HL-60/S4 treated with phorbol 12-myristate 13-acetate at 8.2 ng/mL for 4 days and 3 days (cell line): Measurements from ENCODE around the gene CR1.
"Not testable (repeated sequence)": the region's sequence is repeated elsewhere in the genome, so short reads cannot be mapped to it uniquely, and the experiment has no call there.

Source experiments
- in situ Hi-C: fragments of 300-500 bp; cut with MboI; formaldehyde crosslinking; loops from 2 replicates; pipeline ENCODE4 v1.15.0; 2022; ENCODE audit warnings: low sequenced_read_pairs

CR1 gene

GRCh38 chr1:207502726-207503125 is 6.8 kb downstream of the CR1 start:
- in situ Hi-C loops: no loop called here

GRCh38 chr1:207503950-207504349 is 8.0 kb downstream of the CR1 start:
- in situ Hi-C loops: no loop called here

DNA sequence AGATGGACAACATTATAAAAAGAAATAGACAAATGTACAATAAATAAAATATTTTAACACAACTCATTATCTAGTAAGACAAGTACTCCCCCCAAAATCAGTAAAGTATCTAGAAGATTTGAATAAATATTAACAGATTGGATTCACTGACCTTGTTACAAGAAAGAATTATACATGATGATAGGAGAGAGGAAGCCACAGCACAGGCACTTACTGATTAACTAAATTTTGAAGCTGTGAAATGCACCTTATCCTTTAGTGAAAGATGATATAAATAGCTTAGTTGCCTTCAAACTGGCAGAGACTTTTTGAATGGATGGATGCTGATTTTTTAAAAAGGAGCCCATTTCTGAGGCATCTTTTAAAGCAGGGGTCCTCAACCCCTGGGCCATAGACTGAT is 8.5 kb downstream of the CR1 start:
- in situ Hi-C loops: no loop called here

- in situ Hi-C loops: no loop called here
Measured at GRCh38 chr1:207510444-207510843, 14.5 kb downstream of the CR1 start.

DNA sequence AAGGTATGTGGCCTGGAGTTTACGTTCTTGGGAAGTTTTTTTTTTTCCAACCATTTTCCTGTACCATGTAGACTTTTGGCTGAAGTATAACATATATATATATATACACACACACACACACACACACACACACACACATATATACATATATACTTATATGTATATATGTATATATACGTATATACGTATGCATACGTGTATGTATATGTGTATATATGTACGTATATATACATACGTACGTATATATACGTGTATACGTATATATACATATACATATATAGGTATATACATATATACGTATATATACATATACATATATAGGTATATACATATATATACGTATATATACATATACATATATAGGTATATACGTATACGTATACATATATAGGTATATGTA is 18.9 kb downstream of the CR1 start:
- in situ Hi-C loops: no loop called here

- in situ Hi-C loops: no loop called here
Measured at GRCh38 chr1:207516729-207517128, 20.8 kb downstream of the CR1 start.

GRCh38 chr1:207518608-207519236 is 22.8 kb downstream of the CR1 start:
- in situ Hi-C loops: no loop called here

DNA sequence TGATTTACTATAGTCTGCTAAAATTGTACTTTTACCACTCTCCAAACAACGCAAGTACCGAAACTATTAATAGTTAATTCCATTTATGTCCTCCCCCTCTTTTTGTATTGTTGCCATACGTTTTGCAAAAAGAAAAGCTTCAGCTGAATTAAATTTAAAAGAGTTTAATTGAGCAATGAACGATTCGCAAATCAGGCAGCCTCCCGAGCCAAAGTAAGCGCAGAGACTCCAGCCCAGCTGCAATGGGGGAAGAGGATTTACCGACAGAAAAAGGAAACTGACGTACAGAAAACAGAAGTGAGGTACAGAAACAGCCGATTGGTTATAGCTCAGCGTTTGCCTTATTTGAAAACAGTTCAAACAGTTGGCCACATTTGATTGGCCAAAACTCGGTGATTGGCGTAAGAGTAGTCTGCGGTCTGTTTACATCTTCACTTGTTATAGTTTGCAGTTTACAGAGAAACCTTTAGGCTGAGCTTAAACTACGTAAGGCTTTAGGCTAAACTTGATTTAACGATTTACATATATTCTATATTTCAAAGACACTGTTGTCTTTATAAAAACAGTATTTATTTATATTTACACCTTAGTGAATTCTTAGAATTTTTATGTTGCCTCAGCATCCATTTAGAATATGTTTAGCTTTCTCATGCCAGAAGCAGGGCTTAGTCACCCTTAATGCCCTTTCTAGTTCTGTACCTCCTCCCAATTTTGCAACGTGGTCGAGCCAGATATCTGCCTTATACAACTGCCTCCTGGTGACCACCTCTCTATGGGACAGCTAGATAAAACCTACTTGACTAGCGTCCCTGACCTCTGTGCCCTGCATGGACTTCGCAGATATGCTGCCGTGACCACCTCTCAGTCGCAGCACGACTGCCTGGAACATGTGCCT is 23.8 kb downstream of the CR1 start:
- in situ Hi-C loops: no loop called here

DNA sequence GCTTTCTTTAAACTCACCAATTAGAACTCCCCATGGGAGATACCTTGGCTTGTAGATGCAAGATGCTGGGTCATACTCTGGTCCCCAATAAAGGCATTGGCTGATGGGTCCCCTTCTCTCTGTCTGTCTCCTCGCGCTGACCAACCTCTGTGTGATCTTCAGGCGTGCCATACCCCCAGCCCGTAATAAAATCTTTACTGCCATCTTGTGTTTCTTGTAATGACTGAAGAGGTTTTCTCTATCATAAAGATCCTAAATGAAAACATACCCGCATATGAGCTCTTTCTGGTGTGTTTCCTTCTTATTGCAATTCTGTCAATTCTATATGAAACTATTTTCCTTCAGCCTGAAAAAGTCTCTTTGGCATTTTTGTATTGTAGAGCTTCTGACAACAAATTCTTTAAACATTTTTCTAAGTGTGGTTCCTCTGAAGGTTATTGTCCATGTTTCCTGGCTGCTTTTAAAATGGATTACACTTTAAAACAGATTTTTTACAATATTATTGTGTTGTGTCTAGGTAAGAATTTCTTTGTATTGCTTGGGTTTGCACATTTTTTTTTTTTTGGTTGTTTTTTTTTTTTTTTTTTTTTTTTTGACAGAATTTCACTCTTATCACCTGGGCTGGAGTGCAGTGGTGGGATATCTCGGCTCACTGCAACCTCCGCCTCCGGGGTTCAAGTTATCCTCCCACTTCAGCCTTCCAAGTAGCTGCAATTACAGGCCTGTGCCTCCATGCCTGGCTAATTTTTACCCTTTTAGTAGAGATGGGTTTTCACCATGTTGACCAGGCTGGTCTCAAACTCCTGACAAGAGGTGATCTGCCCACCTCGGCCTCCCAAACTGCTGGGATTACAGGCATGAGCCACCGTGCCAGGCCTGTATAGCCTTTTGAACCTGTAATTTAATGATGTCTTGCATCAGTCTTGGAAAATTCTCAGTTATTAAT is 24.7 kb downstream of the CR1 start:
- in situ Hi-C loops: not testable (repeated sequence)

- in situ Hi-C loops: not testable (repeated sequence)
Measured at GRCh38 chr1:207525239-207525638, 29.3 kb downstream of the CR1 start.

DNA sequence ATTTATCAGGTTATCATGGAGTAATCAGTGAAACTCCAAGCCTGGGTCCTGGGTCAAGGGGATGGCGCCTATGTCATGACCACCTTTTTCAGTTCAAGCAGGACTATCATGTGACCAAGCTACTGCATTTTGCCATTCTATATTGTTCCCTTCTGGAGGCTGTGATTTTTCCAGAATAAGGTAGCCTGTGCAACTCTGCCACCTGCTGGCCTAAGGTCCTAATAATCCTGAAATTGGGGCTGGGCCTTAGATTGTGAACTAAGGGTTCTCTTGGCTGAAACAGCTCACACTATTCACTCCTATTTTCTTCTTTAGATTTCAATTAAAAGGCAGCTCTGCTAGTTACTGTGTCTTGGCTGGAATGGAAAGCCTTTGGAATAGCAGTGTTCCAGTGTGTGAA is 32.4 kb downstream of the CR1 start:
- in situ Hi-C loops: not testable (repeated sequence)

- in situ Hi-C loops: not testable (repeated sequence)
Measured at GRCh38 chr1:207536263-207536662, 40.3 kb downstream of the CR1 start.

GRCh38 chr1:207546677-207547357 is 50.9 kb downstream of the CR1 start:
- in situ Hi-C loops: not testable (repeated sequence)

DNA sequence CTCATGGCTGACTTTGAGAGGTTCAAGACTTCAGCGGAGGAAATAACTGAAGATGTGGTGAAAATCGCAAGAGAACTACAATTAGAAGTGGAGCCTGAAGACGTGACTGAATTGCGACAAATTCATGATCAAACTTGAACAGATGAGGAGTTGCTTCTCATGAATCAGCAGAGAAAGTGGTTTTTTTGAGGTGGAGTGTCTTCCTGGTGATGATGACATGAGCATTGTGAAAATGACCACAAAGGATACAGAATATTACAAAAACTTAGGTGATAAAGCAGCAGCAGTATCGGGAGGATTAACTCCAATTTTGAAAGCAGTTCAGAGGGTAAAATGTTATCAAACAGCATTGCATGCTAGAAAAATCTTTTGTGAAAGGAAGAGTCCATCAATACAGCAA is 58.9 kb downstream of the CR1 start:
- in situ Hi-C loops: not testable (repeated sequence)

DNA sequence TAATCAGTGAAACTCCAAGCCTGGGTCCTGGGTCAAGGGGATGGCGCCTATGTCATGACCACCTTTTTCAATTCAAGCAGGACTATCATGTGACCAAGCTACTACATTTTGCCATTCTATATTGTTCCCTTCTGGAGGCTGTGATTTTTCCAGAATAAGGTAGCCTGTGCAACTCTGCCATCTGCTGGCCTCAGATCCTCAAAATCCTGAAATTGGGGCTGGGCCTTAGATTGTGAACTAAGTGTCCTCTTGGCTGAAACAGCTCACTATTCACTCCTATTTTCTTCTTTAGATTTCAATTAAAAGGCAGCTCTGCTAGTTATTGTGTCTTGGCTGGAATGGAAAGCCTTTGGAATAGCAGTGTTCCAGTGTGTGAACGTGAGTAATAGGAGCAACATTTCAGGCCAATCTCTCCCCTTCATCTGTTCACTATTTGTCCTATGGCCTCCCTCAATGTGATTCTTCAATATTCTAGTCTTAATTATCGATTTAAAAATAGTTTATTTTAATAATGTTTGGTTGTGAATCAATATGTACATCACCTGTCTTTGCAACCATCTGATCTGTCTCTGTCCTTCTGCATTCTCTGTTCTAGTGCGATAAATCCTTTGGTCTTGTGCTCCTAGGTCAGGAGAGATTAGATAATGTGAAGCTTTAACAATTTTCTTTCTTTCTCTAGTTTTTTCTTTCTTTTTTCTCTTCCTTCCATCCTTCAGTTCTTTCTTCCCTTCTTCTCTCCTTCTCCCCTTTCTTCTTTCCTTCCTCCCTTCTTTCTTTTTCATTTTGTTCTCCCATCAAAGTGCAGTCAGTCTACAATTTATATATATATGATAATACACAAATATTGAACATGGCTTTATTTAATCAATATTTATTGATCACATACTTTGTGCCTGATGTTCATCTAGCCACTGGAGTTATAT is 69.8 kb downstream of the CR1 start:
- in situ Hi-C loops: no loop called here

- in situ Hi-C loops: not testable (repeated sequence)
Measured at GRCh38 chr1:207571926-207572325, 76.0 kb downstream of the CR1 start.

GRCh38 chr1:207573074-207573473 is 77.1 kb downstream of the CR1 start:
- in situ Hi-C loops: not testable (repeated sequence)

DNA sequence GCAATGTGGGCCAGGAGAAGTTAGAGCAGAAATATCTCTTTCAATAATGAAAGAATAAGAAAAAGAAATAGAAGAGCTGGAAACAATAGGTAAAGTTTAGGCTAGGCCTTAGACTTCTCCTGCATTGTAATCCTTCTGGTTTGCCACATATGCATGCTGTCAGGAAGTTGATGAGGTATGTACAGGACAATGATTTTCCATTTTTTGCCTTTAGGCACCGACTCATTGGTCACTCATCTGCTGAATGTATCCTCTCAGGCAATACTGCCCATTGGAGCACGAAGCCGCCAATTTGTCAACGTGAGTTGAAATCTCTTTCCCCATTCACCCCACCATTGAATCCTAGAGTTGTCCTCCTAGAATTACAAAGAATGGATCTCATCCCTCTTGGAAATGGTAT is 79.4 kb downstream of the CR1 start:
- in situ Hi-C loops: not testable (repeated sequence)

DNA sequence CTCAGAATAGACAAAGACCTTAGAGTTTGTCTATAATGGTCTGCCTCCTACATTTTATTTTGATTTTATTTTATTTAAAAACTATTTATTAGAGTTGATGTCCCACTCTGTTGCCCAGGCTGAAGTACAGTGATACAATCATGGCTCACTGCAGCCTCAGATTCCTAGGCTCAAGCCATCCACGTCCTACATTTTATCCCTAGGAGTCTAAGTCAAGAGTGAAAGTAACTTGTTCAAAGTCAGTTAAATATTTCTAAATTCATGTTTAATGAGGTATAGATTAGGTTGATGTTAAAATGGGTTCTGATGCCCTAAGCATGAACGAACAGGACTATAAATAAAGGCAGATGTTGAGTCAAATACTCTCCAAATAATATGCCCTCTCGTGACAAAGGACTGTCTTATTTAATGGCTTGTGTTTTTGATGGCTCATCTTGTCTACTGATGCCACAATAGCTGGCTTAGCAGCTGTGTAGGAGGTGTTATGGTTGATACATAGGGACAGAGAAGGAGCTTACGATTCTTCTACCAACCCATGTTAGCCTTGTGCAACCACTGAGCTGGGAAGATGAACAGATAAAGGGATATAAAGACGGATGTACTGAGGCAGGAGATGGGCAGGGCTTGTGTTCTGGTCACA is 83.0 kb downstream of the CR1 start:
- in situ Hi-C loops: no loop called here
